Thyroid gland (tissue), 4 donors: ENCODE measurements around the gene LFNG.

Experiments
- POLR2A ChIP-seq, 2 donors: fragments of 450-650 bp; IDR thresholded peaks; one replicate each; pipeline ENCODE4 v1.6.1; 2017; ENCODE audit warnings: antibody characterized with exemption in 2 of 2, mild to moderate bottlenecking in 2 of 2, moderate library complexity in 1 of 2
- TF ChIP-seq, protein P1 (sequence below), 6 experiments: fragments of 200-600 bp in 3 of 6; fragments of 450-650 bp in 3 of 6; sonication (generic) in 3 of 6; IDR thresholded peaks; one replicate each; pipeline ENCODE4 v1.5.1; 2016 to 2019; ENCODE audit warnings: antibody characterized with exemption in 6 of 6, mild to moderate bottlenecking in 2 of 6, inconsistent platforms in 1 of 6, moderate library complexity in 1 of 6

DNA sequence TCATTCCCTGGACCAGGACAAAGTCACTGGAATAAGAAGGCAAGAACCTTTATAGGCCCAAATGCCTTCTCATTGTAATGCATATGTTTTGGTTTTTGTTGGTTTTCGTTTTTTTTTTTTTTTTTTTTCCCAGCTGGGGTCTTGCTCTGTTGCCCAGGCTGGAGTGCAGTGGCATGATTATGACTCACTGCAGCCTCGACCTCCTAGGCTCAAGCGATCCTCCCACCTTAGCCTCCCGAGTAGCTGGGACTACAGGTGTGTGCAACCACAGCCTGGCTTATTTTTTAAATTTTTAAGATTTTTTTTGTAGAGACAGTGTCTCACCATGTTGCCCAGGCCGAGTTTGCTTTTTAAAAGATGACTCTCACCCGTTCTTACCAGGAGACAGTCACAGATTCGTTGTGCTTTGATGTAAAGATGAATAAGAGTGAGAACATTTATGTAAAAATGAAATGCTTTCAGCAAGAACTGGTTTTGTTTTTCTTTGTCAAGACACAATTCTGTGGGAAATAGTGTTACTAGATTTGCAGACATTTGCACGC lies 46.8 kb downstream of the LFNG start:
- TF ChIP-seq, protein P1, sequence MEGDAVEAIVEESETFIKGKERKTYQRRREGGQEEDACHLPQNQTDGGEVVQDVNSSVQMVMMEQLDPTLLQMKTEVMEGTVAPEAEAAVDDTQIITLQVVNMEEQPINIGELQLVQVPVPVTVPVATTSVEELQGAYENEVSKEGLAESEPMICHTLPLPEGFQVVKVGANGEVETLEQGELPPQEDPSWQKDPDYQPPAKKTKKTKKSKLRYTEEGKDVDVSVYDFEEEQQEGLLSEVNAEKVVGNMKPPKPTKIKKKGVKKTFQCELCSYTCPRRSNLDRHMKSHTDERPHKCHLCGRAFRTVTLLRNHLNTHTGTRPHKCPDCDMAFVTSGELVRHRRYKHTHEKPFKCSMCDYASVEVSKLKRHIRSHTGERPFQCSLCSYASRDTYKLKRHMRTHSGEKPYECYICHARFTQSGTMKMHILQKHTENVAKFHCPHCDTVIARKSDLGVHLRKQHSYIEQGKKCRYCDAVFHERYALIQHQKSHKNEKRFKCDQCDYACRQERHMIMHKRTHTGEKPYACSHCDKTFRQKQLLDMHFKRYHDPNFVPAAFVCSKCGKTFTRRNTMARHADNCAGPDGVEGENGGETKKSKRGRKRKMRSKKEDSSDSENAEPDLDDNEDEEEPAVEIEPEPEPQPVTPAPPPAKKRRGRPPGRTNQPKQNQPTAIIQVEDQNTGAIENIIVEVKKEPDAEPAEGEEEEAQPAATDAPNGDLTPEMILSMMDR (IDR thresholded peaks at IDR 0.05): no peak
- no peak for TF ChIP-seq POLR2A (IDR thresholded peaks at IDR 0.05)
